Activated CD8-positive, alpha-beta memory T cell treated with anti-CD3 and anti-CD28 coated beads for 1 hour (primary cell): ENCODE results near the gene MSH3.
"Not testable (repeated sequence)": the region's sequence is repeated elsewhere in the genome, so short reads cannot be mapped to it uniquely, and the experiment has no call there.

Experiments used
- DNase-seq, 2 donors: peaks; one replicate each; pipeline ENCODE4 v3.0.0-alpha.2; 2020; ENCODE audit warnings: low read depth in 1 of 2; ENCODE audit errors: extremely low read depth in 1 of 2

Gene MSH3

DNA sequence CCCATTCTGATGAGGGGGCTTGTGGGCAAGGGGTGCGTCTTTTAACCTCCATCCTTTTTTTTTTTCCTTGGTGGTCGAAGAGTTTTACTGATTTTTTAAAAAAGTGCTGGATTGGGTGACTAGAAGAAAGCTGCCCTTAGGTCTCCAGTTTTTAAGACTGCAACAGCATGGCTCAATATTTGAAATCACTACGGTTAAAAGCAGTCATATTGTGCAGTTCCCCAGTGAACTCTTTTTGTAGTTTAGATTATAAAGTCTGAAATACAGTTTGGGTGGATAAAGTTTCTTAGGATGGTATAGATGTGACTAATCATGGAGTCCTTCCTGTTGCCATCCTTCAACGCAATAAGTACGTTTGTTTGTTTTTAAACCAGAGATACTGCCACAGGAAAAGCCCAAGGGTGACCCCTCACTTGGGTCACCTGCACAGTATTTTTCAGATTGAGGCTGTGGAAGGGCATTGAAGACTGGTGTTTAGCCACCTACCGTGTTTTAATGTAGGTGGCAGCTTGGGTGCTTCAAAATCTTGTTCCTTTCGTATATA lies 851 bp downstream of the MSH3 start:
- no peak for DNase-seq

- DNase-seq: no peak
These were observed 2.0 kb downstream of the MSH3 start for GRCh38 chr5:80656425-80656824.

GRCh38 chr5:80659106-80659505 lies 4.7 kb downstream of the MSH3 start:
- no peak for DNase-seq

DNA sequence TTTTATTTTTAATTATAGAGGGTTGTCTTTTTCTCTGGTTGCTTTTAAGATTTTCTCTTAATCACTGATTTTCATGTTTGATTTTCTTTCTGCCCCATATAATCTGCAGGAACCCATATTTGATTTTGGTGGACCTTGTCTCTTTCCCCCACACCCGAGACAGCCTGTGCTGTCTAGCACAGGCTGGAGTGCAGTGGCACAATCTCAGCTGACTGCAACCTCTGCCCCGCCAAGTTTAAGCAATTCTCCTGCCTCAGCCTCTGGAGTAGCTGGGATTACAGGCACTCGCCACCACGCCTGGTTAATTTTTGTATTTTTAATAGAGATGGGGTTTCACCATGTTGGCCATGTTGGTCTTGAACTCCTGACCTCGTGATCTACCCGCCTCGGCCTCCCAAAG lies 6.2 kb downstream of the MSH3 start:
- not testable (repeated sequence) for DNase-seq

GRCh38 chr5:80662108-80662507 lies 7.7 kb downstream of the MSH3 start:
- DNase-seq: no peak

- DNase-seq: no peak
These were observed 10.6 kb downstream of the MSH3 start for GRCh38 chr5:80665057-80665456.

GRCh38 chr5:80667384-80667783 lies 12.9 kb downstream of the MSH3 start:
- no peak for DNase-seq

GRCh38 chr5:80668016-80668969 lies 13.8 kb downstream of the MSH3 start:
- no peak for DNase-seq

GRCh38 chr5:80672140-80672736 lies 17.8 kb downstream of the MSH3 start:
- DNase-seq: peak in 1 of 2 donors; percentile 48

- DNase-seq: no peak
These were observed 22.3 kb downstream of the MSH3 start for GRCh38 chr5:80676706-80677105.

GRCh38 chr5:80686757-80687156 lies 32.3 kb downstream of the MSH3 start:
- no peak for DNase-seq

- no peak for DNase-seq
These were observed 34.4 kb downstream of the MSH3 start for GRCh38 chr5:80688648-80689420.

GRCh38 chr5:80689627-80690026 lies 35.2 kb downstream of the MSH3 start:
- DNase-seq: no peak

DNA sequence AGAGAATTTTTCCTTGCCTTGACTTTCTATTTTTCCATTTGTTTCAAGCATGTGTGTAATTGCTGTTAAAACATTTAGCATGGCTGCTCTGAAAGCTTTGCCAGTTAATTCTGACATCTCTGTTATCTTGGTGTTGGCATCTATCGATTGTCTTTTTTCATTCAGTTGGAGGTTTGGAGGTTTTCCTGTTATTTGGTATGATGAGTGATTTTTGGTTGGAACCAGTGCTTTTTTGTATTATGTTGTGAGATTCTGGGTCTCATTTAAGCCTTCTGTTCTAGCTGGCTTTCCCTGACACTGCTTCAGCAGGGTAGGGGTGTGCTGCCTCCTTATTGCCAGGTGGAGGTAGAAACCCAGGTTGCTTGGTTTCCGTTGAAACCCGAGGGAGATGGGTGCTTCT lies 41.2 kb downstream of the MSH3 start:
- DNase-seq: no peak

GRCh38 chr5:80696450-80696849 lies 42.0 kb downstream of the MSH3 start:
- DNase-seq: no peak

DNA sequence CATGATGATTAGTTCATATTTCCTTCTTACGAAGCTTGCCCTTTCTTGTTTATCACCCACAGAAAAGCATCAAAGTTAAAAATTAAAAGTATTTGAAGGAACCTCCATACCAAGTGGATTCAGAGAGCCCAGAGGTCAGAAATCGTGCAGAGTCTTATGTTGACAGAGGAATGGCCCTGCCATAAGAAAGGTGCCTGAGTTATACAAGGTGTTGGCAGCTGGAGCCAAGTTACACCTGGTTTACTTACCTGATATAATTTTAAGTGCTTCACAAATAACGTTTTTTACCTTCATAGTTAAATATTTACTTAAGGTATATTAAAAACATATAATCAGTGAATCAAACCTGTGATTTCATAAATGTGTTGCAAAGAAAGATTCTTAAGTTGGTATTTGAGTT lies 42.6 kb downstream of the MSH3 start:
- no peak for DNase-seq

DNA sequence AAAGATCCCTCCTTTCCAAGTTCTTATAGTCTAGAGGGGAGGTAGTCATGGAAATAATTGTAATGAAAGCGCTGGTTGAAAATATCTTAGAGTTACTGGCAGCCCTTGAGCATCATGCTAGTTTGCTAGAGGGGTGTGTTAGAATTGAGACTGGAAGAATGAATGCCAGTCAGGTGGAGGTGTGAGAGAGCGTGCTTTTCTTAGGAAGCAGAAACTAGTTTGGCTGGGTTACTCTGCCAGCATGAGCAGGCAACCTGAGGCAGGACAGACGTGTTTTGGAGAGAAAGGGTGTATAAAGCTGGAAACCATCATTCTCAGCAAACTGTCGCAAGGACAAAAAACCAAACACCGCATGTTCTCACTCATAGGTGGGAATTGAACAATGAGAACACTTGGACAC lies 43.9 kb downstream of the MSH3 start:
- no peak for DNase-seq

- no peak for DNase-seq
These were observed 47.1 kb downstream of the MSH3 start for GRCh38 chr5:80701597-80701996.

DNA sequence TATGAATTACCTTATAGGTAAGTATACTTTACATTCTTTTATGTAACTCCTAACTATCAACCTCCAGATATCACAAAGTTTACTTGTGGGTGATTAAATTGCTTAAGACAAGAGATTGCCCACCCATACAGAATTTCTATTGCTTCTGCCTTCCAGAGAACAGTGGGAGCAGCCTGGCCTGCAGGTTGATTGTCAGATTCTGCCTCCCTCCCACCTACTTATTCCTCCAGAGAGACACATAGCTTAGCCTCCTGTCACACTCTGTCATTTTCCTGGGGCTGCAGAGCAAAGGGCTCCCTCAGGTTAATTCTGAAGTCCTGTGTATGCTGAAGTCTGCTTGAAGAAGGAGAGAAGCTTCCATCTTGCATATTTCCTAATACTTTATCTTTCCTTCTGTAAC lies 48.8 kb downstream of the MSH3 start:
- no peak for DNase-seq

DNA sequence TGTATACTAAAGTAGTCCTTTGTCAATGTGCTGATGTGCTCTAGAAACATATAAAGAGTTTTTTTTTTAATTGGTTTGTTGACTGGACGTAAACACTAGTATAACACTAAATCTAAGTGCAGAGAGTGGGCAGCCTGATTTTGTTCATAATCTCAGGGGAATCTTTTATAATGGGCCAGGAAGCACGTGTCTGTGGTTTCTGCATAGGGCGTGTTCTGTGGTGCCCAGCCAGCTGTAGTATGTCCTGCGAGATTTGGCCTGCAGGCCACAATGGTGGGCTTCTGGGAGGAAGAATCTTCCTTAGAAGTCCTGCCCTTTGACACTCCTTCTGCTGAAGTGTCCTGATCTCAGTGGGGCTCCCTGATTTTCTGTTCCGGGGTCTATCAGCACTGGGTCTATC lies 49.3 kb downstream of the MSH3 start:
- DNase-seq: no peak

DNA sequence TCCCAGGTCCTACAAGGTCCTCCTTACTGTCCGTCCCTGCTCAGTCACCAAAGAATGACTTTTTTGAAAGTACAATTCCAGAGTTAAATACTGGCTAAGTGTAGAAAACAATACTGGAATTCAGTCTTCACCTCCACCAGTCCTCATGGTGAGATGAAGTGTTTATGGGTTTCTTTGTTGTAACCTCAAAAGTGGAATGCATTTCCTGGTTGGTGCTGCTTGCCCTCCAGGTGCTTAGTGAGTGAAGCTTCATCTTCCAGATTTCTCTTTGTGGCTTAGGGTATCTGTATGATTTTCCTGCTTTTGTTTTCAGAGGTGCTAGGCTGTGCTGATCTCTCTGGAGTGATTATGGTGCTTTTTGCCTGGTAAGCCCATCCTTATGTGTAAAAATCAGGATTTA lies 49.8 kb downstream of the MSH3 start:
- no peak for DNase-seq
